GM21576 (cell line): Measurements from ENCODE around the gene AGBL4.

ENCODE experiments used
- ATAC-seq: cut with Tn5 transposase; IDR thresholded peaks from one replicate; pipeline ENCODE4 v1.9.1; 2021; ENCODE audit warnings: mild to moderate bottlenecking, moderate library complexity; ENCODE audit not compliant: unreplicated experiment

The AGBL4 gene

GRCh38 chr1:48784301-48784700 is 1239.5 kb downstream of the AGBL4 start:
- no peak for ATAC-seq

GRCh38 chr1:48777219-48777895 is 1246.4 kb downstream of the AGBL4 start:
- ATAC-seq: no peak

GRCh38 chr1:48776393-48777218 is 1247.1 kb downstream of the AGBL4 start, which contains the start of gene BEND5:
TSS of gene BEND5 (minus strand) at chr1:48776891. CDS start at chr1:48776831, 60 bp downstream.
- ATAC-seq: no peak

GRCh38 chr1:48775831-48776392 is 1247.8 kb downstream of the AGBL4 start:
- no peak for ATAC-seq

GRCh38 chr1:48773133-48773532 is 1250.6 kb downstream of the AGBL4 start:
- ATAC-seq: no peak

GRCh38 chr1:48772211-48772610 is 1251.5 kb downstream of the AGBL4 start:
- no peak for ATAC-seq

GRCh38 chr1:48771561-48771960 is 1252.2 kb downstream of the AGBL4 start:
- no peak for ATAC-seq

GRCh38 chr1:48767975-48768510 is 1255.7 kb downstream of the AGBL4 start:
- ATAC-seq: no peak

GRCh38 chr1:48765335-48765734 is 1258.4 kb downstream of the AGBL4 start:
- ATAC-seq: no peak

GRCh38 chr1:48761986-48762385 is 1261.8 kb downstream of the AGBL4 start:
- ATAC-seq: no peak

GRCh38 chr1:48761411-48761810 is 1262.3 kb downstream of the AGBL4 start:
- ATAC-seq: no peak

GRCh38 chr1:48760857-48761256 is 1262.9 kb downstream of the AGBL4 start:
- no peak for ATAC-seq

- no peak for ATAC-seq
Measured at GRCh38 chr1:48758976-48759375, 1264.8 kb downstream of the AGBL4 start.

GRCh38 chr1:48757363-48757762 is 1266.4 kb downstream of the AGBL4 start:
- no peak for ATAC-seq

GRCh38 chr1:48756683-48757316 is 1267.0 kb downstream of the AGBL4 start:
- no peak for ATAC-seq

GRCh38 chr1:48753293-48753692 is 1270.5 kb downstream of the AGBL4 start:
- no peak for ATAC-seq

GRCh38 chr1:48750109-48750508 is 1273.6 kb downstream of the AGBL4 start:
- peak; percentile 86 for ATAC-seq

GRCh38 chr1:48749068-48749467 is 1274.7 kb downstream of the AGBL4 start:
- ATAC-seq: no peak

- no peak for ATAC-seq
Measured at GRCh38 chr1:48746906-48747305, 1276.8 kb downstream of the AGBL4 start.

GRCh38 chr1:48744032-48744431 is 1279.7 kb downstream of the AGBL4 start:
- ATAC-seq: no peak

- ATAC-seq: no peak
Measured at GRCh38 chr1:48743480-48743879, 1280.3 kb downstream of the AGBL4 start.
